AG04450 (cell line): ENCODE measurements around the gene NBPF3. TPM values are rescaled to one million over a fixed set of nuclear protein-coding genes. Genes with fewer than 3 reads are reported as not detected.

Experiments used
- CTCF ChIA-PET: fragments of 300-600, 350-600 bp; formaldehyde crosslinking; extraction: SDS; loops from one replicate; lab custom pipeline; 2022; ENCODE audit warnings: antibody characterized with exemption, inconsistent platforms; lab: Charles Lee
- POLR2A ChIA-PET: fragments of 350-600 bp; formaldehyde crosslinking; extraction: SDS; loops from one replicate; lab custom pipeline; 2021; ENCODE audit warnings: antibody characterized with exemption, inconsistent platforms; lab: Yijun Ruan, JAX
- DNase-seq: peaks from one replicate; pipeline ENCODE4 v3.0.0-alpha.2; 2011; ENCODE audit warnings: low read depth, low spot score
- H3K27ac ChIP-seq: one replicate; pipeline ENCODE4 v1.5.1; 2012; ENCODE audit warnings: low read depth, low read length, control low read depth
- H3K27me3 ChIP-seq: one replicate; pipeline ENCODE4 v1.6.0; 2012; ENCODE audit warnings: low read length; ENCODE audit not compliant: control insufficient read depth, insufficient read depth
- H3K4me3 ChIP-seq: 2 replicates; pipeline ENCODE4 v1.5.1; 2011; ENCODE audit warnings: mild to moderate bottlenecking, low read depth, low read length, control low read depth
- H3K9me3 ChIP-seq: 2 replicates; pipeline ENCODE4 v1.5.1; 2012; ENCODE audit warnings: low read length; ENCODE audit not compliant: control insufficient read depth, insufficient read depth
- polyA plus RNA-seq: library from polyadenylated mRNA; depleted of rRNA; stranded (reverse); fragments of >200 nt; gene quantifications from 2 replicates; pipeline ENCODE4 v1.2.3, GENCODE V29; 2011
- TF ChIP-seq, protein P1 (sequence below): IDR thresholded peaks from 2 replicates; pipeline ENCODE4 v1.5.1; 2011; ENCODE audit warnings: low read depth, low read length, control low read depth, inconsistent platforms

Gene NBPF3
- polyA plus RNA-seq, 1 experiment = 23.8 TPM

DNA sequence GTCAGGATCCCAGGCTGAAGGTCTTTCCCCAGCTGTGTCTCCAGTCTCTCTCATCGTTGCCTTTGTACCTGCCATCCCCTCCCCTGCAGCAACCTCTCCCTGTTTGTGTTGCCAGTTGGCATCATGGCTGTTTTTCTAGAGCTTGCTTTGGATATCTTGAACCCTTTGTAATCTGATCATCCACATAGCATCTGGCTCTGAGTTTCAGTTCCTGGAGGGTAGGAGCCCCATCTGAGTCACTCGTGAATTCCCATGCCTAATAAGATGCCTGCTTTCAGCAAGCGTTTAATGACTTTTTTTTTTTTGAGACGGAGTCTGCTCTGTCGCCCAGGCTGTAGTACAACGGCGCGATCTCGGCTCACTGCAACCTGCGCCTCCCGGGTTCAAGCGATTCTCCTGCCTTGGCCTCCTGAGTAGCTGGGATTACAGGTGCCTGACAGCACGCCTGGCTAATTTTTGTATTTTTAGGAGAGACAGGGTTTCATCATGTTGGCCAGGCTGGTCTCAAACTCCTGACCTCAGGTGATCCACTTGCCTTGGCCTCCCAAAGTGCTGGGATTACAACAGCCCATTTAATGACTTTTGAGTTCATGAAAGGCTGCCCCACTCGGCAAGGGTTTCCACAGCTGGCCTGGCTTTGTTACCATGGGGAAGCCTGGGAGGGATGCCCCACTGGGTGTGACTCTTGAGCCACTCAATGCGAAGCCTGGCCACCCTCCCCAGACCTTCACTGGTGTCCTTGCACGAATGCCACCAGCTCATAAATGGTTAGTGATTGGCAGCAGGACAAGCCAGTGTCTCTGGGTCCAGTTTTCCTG lies 81.2 kb downstream of the NBPF3 start:
- POLR2A ChIA-PET = interaction anchor here (0.5 to 0.8 kb wide), 4 partner anchors 10 to 142 kb away, joined by 3 to 9 read pairs (median 4); no protein-coding TSS in a partner anchor

DNA sequence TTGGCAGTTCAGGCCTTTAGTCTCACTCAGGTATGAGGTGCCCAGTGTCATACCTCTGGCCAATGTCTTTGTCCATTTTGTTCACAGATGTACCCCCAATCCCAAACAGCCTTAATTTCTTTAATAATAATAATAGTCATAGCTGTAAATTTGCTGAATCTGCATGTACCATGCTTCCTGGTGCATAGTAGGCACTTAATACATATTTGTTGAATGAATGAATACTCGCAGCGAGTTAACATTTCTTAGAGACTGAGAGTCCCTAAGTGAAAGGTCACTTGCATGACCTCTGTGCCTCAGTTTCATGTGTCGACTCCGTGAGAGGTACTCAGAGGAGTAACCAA lies 81.8 kb downstream of the NBPF3 start:
- Histone ChIP-seq H3K4me3 (no peak overlapping the region), H3K9me3 (no peaks in the 10 kb centered on the region; the same call in 1 of the 2 replicates), H3K27ac (no peak overlapping the region), H3K27me3 (peaks cover 8% of the 10 kb centered on the region)
- no peak for DNase-seq
- POLR2A ChIA-PET = interaction anchor here (0.5 to 0.8 kb wide), 2 partner anchors 115 to 142 kb away, joined by 5 to 9 read pairs; no protein-coding TSS in a partner anchor
- CTCF ChIA-PET = interaction anchor here (1.4 kb wide), 1 partner anchor 14 kb away, joined by 4 read pairs; no protein-coding TSS in a partner anchor
- TF ChIP-seq, protein P1, sequence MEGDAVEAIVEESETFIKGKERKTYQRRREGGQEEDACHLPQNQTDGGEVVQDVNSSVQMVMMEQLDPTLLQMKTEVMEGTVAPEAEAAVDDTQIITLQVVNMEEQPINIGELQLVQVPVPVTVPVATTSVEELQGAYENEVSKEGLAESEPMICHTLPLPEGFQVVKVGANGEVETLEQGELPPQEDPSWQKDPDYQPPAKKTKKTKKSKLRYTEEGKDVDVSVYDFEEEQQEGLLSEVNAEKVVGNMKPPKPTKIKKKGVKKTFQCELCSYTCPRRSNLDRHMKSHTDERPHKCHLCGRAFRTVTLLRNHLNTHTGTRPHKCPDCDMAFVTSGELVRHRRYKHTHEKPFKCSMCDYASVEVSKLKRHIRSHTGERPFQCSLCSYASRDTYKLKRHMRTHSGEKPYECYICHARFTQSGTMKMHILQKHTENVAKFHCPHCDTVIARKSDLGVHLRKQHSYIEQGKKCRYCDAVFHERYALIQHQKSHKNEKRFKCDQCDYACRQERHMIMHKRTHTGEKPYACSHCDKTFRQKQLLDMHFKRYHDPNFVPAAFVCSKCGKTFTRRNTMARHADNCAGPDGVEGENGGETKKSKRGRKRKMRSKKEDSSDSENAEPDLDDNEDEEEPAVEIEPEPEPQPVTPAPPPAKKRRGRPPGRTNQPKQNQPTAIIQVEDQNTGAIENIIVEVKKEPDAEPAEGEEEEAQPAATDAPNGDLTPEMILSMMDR = no peak

More for the DNA sequence above, 81.2 kb downstream of the NBPF3 start:
- CTCF ChIA-PET = interaction anchor here (0.7 kb wide), 1 partner anchor 46 kb away, joined by 3 read pairs; no protein-coding TSS in a partner anchor
- TF ChIP-seq, protein P1 = no peak
- DNase-seq = no peak
- H3K27me3 ChIP-seq = peaks cover 8% of the 10 kb centered on the region
- H3K9me3 ChIP-seq = no peaks in the 10 kb centered on the region; the same call in 1 of the 2 replicates
- no peak overlapping the region for H3K4me3 ChIP-seq
- peak overlapping the region; percentile 31 for H3K27ac ChIP-seq

DNA sequence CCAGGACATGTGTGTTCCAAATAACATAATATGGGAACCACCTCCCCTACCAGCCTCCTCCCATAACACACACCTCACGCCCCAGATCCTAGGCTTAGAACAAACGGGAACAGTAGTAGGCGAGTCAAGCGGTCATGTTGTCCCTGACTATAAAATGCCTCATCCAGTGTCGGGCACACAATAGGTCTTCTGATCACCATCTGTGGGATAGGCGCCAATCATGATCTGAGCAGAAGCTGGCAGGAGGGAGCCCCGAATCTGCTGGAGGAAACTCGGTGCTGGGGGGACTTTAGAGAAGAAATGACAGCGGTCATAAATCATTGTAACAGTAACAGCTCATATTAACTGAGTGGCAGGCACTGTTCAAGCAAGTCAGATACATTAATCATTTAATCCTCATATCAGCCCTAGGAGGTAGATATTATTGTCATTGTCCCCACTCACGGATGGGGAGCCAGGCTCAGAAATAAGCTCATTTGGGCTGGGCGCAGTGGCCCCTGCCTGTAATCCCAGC lies 82.6 kb downstream of the NBPF3 start:
- TF ChIP-seq, protein P1 = no peak
- Histone ChIP-seq H3K4me3 (no peak overlapping the region), H3K9me3 (no peaks in the 10 kb centered on the region; the same call in 1 of the 2 replicates), H3K27ac (no peak overlapping the region), H3K27me3 (peaks cover 2% of the 10 kb centered on the region)
- DNase-seq = no peak
- ChIA-PET CTCF (interaction anchor here (0.6 to 1.4 kb wide), 2 partner anchors 13 to 81 kb away, joined by 3 to 4 read pairs; no protein-coding TSS in a partner anchor), POLR2A (no interaction called here)

DNA sequence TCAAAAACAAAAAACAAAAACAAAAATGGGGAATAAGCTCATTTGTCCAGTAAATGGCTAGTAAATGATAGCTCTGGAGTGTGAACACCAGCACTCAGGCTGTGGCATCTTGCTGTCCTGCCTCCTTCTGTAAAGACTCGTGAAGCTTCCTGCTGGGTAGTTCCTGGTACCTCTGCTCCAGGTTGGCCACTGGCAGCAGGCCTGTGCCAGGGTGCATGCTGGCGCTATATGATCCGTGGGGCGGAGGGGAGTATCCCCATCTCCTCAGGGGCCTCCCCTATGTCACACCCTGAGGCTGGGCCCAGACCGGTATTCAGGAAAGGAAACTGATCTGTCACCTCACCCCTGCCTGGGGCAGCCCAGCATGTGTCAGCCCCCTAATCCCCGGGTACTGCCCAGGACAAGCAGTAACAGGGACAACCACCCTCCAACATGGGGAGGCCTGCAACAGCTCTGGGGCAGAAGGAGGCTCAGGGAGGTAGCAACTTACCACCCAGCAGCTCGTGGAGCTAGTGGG lies 83.4 kb downstream of the NBPF3 start:
- TF ChIP-seq, protein P1 = no peak
- H3K27me3 ChIP-seq = no peaks in the 10 kb centered on the region
- no peak overlapping the region for H3K4me3 ChIP-seq
- no peak overlapping the region for H3K27ac ChIP-seq
- H3K9me3 ChIP-seq = no peaks in the 10 kb centered on the region; the same call in 1 of the 2 replicates
- CTCF ChIA-PET = interaction anchor here (0.6 to 1.5 kb wide), 2 partner anchors 82 to 153 kb away, joined by 3 read pairs; no protein-coding TSS in a partner anchor
- DNase-seq = no peak
- POLR2A ChIA-PET = no interaction called here
